ENCODE data around the gene FAM217A.

GRCh38 chr6:4031442-4031841 lies 47.5 kb downstream of the FAM217A start:
- TF ChIP-seq CTCF (IDR thresholded peaks at IDR 0.05) (no peak), POLR2A (IDR thresholded peaks at IDR 0.05) (no peak)

All from vagina (tissue), 2 donors.